HPDE6-E6E7 (cell line): Measurements from ENCODE around the gene PFKFB1.

Experiments
- DNase-seq: peaks from one replicate; pipeline ENCODE4 v3.0.0; 2011; ENCODE audit warnings: missing footprints; ENCODE audit errors: extremely low spot score

Gene PFKFB1

GRCh38 chrX:54994099-54994498, at the start of gene PFKFB1:
Gene PFKFB1 (minus strand): TSS chrX:54994188. CDS start chrX:54994007, 181 bp downstream.
- DNase-seq: no peak

DNA sequence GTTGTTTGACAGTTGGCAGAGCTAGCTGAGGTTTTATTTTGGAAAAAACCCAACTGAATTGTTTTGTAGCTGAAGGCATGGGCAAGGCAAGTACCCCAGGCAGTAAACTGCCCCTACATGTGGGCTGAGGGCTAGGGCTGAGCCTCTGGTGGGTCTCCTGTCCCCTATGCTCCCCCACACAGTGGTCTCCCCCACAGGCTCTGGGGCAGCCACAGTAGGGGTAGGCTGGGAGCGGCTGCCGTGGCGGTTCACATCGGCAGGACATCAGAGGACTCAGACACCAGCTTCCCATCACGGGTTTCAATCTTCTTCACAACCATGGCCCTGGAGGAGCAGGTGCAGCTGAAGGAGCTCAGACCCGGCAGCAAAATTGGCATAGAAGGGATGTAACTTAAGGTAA, 47.5 kb upstream of the PFKFB1 start:
- no peak for DNase-seq

- no peak for DNase-seq
These were observed 45.5 kb upstream of the PFKFB1 start for GRCh38 chrX:55039471-55039870.

DNA sequence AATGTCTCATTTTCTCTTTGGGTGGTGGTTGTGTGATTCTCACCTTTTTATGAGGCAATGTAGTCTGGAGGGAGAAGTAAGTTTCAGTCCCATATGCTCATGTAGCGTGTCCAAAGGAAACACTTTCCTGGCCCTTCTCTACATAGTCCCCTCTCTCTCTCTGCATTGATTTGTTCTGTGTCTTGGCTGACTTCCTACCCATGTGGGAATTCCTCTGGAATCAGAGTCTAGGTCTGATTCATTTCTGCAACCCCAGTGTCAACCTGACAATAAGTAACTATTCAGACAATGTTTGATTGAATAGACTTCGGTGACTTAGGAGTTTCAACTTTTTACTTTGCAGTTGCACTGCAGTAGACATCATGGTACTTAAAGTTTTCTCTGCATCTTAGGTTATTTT, 39.4 kb upstream of the PFKFB1 start:
- DNase-seq: no peak

GRCh38 chrX:55030271-55031205, 36.5 kb upstream of the PFKFB1 start, which contains the start of gene ALAS2:
Gene ALAS2 (minus strand): TSS chrX:55030977. CDS start chrX:55026000, 4,977 bp downstream.
- no peak for DNase-seq

DNA sequence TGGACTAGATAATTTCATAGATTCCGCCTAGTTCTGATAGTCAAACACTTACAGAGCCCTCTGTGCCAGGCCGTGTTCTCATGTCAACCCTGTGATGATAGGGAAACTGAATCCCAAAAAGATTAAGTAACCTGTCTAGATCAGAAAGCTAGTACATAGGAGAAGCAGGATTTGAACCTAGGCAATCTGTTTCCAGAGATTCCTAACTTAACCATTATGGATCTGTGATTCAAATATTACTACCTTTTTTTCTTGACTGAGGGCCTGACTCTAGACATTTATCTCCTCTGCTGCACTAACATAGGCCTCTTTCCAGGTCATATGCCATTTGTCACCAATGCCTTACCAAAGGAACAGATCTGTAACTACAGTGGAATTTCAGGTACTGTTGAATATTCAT, 35.3 kb upstream of the PFKFB1 start:
- DNase-seq: no peak

- DNase-seq: no peak
These were observed 34.6 kb upstream of the PFKFB1 start for GRCh38 chrX:55028611-55029010.

DNA sequence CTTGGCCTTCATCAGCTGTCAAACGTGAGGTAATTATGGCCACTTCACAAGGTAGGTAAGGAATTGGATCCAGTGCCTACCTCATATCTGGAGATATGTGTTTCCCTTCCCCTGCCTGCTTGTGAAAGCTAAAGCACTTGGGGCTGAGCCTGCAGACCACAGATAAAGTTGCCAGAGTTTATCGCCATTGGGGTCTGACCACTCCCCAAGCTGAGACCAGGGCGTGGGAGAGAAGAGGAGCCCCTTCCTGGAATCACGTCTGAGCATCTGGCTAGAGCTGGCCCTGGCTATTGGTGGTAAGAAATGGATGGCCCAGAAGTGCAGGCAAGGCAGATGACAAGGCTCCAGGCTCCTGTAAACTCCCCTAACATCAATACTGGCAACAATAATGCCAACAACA, 34.1 kb upstream of the PFKFB1 start:
- DNase-seq: no peak

DNA sequence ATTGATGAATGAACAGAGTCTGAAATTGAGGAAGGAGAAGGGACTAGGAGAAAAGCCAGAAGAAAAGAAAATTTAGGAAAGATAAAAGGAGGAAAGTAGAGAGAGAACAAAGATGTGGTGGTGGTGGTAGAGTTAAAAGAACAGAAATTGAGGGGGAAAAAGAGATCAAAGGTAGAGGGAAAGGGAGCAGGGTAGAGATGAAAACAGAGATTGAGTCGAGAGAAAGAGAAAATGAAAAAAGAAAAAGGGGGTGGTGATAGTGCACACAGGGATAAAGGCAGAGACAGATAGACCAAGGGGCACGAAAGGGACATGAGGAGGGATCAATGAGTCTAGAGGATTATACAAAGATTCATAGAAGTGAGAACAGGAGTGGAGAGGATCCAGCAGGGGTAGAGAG, 32.9 kb upstream of the PFKFB1 start:
- no peak for DNase-seq

GRCh38 chrX:55026143-55026542, 32.2 kb upstream of the PFKFB1 start:
- DNase-seq: no peak

GRCh38 chrX:55014897-55015299, 20.9 kb upstream of the PFKFB1 start:
- no peak for DNase-seq

DNA sequence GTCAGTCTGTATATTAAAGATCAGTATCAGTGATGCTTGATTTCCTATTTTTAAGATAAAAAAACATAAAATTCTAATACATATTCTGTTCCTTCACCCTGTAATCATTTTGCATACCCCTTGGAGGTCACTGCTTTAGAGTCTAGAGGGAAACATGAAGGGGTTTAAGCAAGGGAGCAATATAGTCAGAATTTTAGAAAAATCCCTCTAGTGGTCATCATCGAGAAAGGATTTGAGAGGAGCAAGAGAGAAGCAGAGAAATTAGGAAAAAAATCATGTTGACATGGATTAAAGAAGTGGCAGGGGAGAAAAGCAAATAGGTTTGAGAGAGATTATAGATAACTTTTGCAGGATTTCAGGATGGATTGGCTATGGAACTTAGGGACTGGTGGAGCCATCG, 17.3 kb upstream of the PFKFB1 start:
- no peak for DNase-seq

DNA sequence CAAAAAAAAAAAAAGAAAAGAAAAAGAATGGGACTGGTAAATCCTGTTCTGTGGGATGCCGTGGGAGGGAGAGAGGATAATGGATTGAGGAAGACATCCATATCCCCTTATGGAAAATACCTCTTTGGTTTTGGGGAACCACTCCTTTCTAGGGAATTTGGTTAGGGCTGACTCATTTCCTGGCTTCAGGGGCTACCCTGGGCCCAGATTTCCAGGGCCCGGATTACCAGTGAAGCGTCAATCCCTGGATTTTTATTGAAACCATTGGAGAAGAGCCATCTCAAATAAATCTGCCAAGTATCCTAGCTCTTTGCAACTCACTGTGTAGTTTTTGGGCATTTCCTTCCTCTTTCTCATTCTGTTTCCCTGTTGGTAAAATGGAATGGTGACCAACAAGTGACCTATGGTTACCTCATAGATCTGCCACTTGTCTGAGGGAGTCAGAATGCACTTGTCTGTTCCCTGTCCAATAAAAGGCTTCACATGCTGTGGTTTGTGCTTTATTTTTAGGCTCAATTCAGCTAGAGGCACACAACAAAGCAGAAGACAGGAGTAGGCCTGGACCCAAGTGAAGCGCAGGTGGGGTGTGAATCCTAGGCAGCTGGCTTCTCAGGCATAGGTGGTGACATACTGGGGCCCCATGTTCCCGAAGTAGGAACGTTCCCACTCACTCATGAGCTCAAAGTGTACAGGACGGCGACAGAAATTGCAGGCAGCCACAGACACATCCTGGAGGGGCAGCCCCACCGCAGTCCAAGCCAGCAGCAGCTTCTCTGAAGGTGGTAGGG, 14.8 kb upstream of the PFKFB1 start:
- no peak for DNase-seq

- no peak for DNase-seq
These were observed 13.7 kb upstream of the PFKFB1 start for GRCh38 chrX:55007656-55008055.

GRCh38 chrX:55006827-55007621, 13.0 kb upstream of the PFKFB1 start:
- DNase-seq: no peak

- DNase-seq: no peak
These were observed 11.3 kb upstream of the PFKFB1 start for GRCh38 chrX:55005256-55005655.

DNA sequence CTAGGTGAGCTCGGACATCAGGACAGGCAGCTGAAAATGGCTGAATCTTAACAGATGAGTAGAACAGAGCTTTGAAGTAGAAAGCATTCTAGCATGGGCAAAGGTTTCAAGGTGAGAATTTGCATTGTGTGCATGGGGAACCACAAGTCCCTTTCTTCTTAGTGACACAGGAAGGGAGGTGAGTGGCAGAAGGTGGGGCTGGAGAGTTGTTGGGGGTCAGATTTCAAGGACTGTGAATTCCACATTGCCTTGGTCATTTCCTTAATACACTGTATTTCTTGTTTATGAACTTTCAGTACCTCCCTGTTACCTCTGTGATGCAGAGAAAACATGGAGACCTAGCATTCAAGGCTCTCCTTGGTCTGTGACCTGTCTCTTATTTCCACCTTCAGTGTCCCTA, 10.2 kb upstream of the PFKFB1 start:
- no peak for DNase-seq

GRCh38 chrX:54999717-55000598, 6.0 kb upstream of the PFKFB1 start, which contains the start of gene APEX2:
Gene APEX2 (plus strand): TSS chrX:55000363. CDS start chrX:55000423, 60 bp downstream.
- DNase-seq: peak; percentile 66

DNA sequence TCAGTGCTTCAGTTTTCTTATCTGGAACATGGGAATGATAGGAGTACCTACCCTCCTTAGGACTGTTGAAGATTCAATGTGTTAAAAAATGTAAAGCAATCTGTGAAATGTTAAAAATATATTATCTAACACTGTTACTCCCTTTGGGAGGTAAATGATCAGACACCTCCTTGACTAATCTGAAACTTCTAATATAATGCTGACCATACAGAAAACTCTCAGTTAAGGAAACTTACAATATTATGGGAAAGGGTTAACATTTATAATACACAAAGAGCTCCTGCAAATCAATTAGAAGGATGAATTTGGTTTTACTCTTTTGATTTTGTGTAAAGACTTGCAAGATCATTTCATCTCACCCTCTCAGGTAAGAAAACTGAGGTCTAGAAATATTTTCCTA, 1.6 kb upstream of the PFKFB1 start:
- DNase-seq: no peak

GRCh38 chrX:54994668-54995351, 822 bp upstream of the PFKFB1 start:
- DNase-seq: no peak
